KMS-11 (cell line): ENCODE results near the gene HOXB13.

Experiments used
- H2AFZ ChIP-seq: fragments of 200-600 bp; sonication (generic); 2 replicates; pipeline ENCODE4 v1.6.1; 2016; ENCODE audit warnings: antibody characterized with exemption, mixed run types, low read depth
- H3K27ac ChIP-seq: fragments of 200-600 bp; sonication (generic); 2 replicates; pipeline ENCODE4 v1.6.1; 2016; ENCODE audit warnings: mild to moderate bottlenecking, mixed run types
- H3K27me3 ChIP-seq: fragments of 200-600 bp; sonication (generic); 2 replicates; pipeline ENCODE4 v1.6.1; 2017; ENCODE audit warnings: mild to moderate bottlenecking, low read depth, mixed run types, moderate library complexity; ENCODE audit not compliant: insufficient read depth
- H3K36me3 ChIP-seq: fragments of 200-600 bp; sonication (generic); 2 replicates; pipeline ENCODE4 v1.6.1; 2017; ENCODE audit warnings: mild to moderate bottlenecking, mixed run types; ENCODE audit not compliant: insufficient read depth
- H3K4me1 ChIP-seq: fragments of 200-600 bp; sonication (generic); 2 replicates; pipeline ENCODE4 v1.6.1; 2016; ENCODE audit warnings: mild to moderate bottlenecking, low read depth, mixed run types; ENCODE audit not compliant: poor library complexity, severe bottlenecking
- H3K4me2 ChIP-seq: fragments of 200-600 bp; sonication (generic); 2 replicates; pipeline ENCODE4 v1.7.0; 2016; ENCODE audit warnings: mild to moderate bottlenecking, mixed run types
- H3K4me3 ChIP-seq: fragments of 200-600 bp; sonication (generic); IDR thresholded peaks from 2 replicates; pipeline ENCODE4 v1.6.1; 2017; ENCODE audit warnings: low read depth, low read length, mixed read lengths; ENCODE audit not compliant: insufficient read depth
- H3K79me2 ChIP-seq: fragments of 200-600 bp; sonication (generic); 2 replicates; pipeline ENCODE4 v1.6.1; 2016; ENCODE audit warnings: low read depth, mixed run types; ENCODE audit not compliant: insufficient read depth
- H3K9ac ChIP-seq: fragments of 200-600 bp; sonication (generic); 2 replicates; pipeline ENCODE4 v1.6.1; 2016; ENCODE audit warnings: mild to moderate bottlenecking, mixed run types
- H4K20me1 ChIP-seq: fragments of 200-600 bp; sonication (generic); 2 replicates; pipeline ENCODE4 v1.6.1; 2016; ENCODE audit warnings: mild to moderate bottlenecking, mixed run types; ENCODE audit not compliant: insufficient read depth
- TF ChIP-seq, protein P1 (sequence below): fragments of 200-600 bp; sonication (generic); conservative IDR thresholded peaks from 2 replicates; pipeline ENCODE4 v1.6.1; 2017; ENCODE audit warnings: low read depth, mild to moderate bottlenecking, antibody characterized with exemption, low read length, moderate library complexity, mixed read lengths

The HOXB13 gene

GRCh38 chr17:48728232-48729231, at the start of gene HOXB13:
TSS of gene HOXB13 (minus strand) at chr17:48728750. CDS start at chr17:48728593, 157 bp downstream.
- H4K20me1 ChIP-seq: no peaks in the 10 kb centered on the region; the same call in 1 of the 2 replicates
- H3K27me3 ChIP-seq: peaks cover 8% of the 10 kb centered on the region; the same call in 1 of the 2 replicates
- H3K36me3 ChIP-seq: no peaks in the 10 kb centered on the region
- H3K4me2 ChIP-seq: peak within 1 kb of the TSS; percentile 46
- H3K27ac ChIP-seq: no peak within 1 kb of the TSS
- peak within 1 kb of the TSS; percentile 75 for H2AFZ ChIP-seq
- TF ChIP-seq, protein P1, sequence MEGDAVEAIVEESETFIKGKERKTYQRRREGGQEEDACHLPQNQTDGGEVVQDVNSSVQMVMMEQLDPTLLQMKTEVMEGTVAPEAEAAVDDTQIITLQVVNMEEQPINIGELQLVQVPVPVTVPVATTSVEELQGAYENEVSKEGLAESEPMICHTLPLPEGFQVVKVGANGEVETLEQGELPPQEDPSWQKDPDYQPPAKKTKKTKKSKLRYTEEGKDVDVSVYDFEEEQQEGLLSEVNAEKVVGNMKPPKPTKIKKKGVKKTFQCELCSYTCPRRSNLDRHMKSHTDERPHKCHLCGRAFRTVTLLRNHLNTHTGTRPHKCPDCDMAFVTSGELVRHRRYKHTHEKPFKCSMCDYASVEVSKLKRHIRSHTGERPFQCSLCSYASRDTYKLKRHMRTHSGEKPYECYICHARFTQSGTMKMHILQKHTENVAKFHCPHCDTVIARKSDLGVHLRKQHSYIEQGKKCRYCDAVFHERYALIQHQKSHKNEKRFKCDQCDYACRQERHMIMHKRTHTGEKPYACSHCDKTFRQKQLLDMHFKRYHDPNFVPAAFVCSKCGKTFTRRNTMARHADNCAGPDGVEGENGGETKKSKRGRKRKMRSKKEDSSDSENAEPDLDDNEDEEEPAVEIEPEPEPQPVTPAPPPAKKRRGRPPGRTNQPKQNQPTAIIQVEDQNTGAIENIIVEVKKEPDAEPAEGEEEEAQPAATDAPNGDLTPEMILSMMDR: no peak
- peaks cover 4% of the 10 kb centered on the region for H3K4me1 ChIP-seq
- no peak within 1 kb of the TSS; the same call in 1 of the 2 replicates for H3K9ac ChIP-seq
- H3K4me3 ChIP-seq: no peak within 1 kb of the TSS
- no peaks in the 10 kb centered on the region for H3K79me2 ChIP-seq

DNA sequence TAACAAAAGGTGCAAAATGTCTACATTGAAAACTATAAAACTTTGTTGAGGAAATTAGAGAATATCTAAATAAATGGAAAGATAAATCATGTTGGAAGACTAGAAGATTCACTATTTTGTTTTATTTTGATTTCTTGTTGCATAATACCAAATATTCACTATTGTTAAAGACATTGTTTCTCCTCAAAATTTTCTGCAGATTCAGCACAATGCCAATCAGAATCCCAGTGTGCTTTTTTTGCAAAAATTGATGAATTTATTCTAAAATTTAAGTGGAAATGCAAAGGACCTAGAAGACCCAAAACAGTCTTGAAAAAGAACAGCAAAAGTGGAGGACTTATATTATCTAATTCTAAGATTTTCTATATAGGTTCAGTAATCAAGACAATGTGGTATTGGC, 48.1 kb upstream of the HOXB13 start:
- Histone ChIP-seq H3K4me2 (no peak overlapping the region), H3K4me1 (peaks cover 14% of the 10 kb centered on the region), H3K27me3 (no peaks in the 10 kb centered on the region), H3K4me3 (no peak overlapping the region), H3K79me2 (no peaks in the 10 kb centered on the region), H3K9ac (no peak overlapping the region), H3K36me3 (no peaks in the 10 kb centered on the region), H4K20me1 (no peaks in the 10 kb centered on the region), H3K27ac (no peak overlapping the region), H2AFZ (no peak overlapping the region)
- TF ChIP-seq, protein P1: no peak

DNA sequence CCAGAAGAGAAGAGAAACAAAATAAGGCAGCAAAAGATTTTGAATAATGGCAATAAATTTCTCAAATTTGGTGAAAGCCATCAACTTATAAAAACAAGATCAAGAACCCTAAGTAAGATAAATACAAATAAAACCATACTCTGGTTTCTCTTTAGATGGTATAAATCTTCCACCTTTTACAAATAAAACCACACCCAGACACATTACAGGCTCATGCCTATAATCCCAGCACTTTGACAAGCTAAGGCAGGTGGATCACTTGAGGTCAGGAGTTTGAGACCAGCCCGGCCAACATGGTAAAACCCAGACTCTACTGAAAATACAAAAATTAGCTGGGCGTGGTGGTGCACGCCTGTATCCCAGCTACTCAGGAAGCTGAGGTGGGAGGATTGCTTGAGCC, 44.7 kb upstream of the HOXB13 start:
- H3K79me2 ChIP-seq: no peaks in the 10 kb centered on the region
- no peak overlapping the region for H3K4me2 ChIP-seq
- H3K4me1 ChIP-seq: peaks cover 41% of the 10 kb centered on the region
- H3K9ac ChIP-seq: no peak overlapping the region
- H3K27ac ChIP-seq: no peak overlapping the region
- H4K20me1 ChIP-seq: no peaks in the 10 kb centered on the region
- no peak overlapping the region for H3K4me3 ChIP-seq
- no peaks in the 10 kb centered on the region for H3K27me3 ChIP-seq
- TF ChIP-seq, protein P1: no peak
- no peak overlapping the region for H2AFZ ChIP-seq
- no peaks in the 10 kb centered on the region for H3K36me3 ChIP-seq

DNA sequence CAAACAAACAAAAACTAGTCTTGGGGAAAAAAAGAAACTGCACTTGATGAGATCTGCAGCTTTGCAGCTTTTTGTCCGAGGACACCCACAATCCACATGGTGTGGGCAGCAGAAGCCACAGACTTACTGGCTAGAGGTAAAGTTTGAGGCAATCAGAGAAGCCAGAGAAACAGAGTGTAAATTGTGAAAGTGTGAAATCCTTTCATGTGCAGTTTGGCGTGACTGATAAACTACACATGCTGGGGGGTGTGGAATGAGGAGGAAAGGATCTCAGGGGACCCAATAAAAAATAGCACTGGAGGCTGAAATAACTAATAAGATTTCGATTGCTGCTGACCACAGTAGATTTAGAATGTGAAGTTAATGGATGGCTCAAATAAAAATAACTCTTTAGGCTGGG, 42.4 kb upstream of the HOXB13 start:
- peak overlapping the region; percentile 52; the same call in 1 of the 2 replicates for H2AFZ ChIP-seq
- H3K27ac ChIP-seq: peak overlapping the region; percentile 43
- H3K9ac ChIP-seq: no peak overlapping the region; the same call in 1 of the 2 replicates
- H3K4me1 ChIP-seq: peaks cover 41% of the 10 kb centered on the region
- no peaks in the 10 kb centered on the region; the same call in 1 of the 2 replicates for H3K27me3 ChIP-seq
- no peaks in the 10 kb centered on the region for H3K36me3 ChIP-seq
- peak overlapping the region; percentile 55 for H3K4me2 ChIP-seq
- TF ChIP-seq, protein P1: no peak
- no peaks in the 10 kb centered on the region for H3K79me2 ChIP-seq
- H4K20me1 ChIP-seq: no peaks in the 10 kb centered on the region
- no peak overlapping the region for H3K4me3 ChIP-seq
